CMK (cell line): ENCODE measurements around the gene DAP.
"Not testable (repeated sequence)": the region's sequence is repeated elsewhere in the genome, so short reads cannot be mapped to it uniquely, and the experiment has no call there.

Experiments
- DNase-seq: peaks from one replicate; pipeline ENCODE4 v3.0.0-alpha.2; 2010; ENCODE audit warnings: low read depth

Gene DAP

GRCh38 chr5:10761185-10761932 is at the start of gene DAP:
Gene DAP (minus strand): TSS chr5:10761234. CDS start chr5:10761068, 166 bp downstream.
- peak; percentile 79 for DNase-seq

GRCh38 chr5:10808347-10809226 is 47.6 kb upstream of the DAP start:
- DNase-seq, result no peak

- DNase-seq, result no peak
Measured at GRCh38 chr5:10801931-10802666, 41.1 kb upstream of the DAP start.

DNA sequence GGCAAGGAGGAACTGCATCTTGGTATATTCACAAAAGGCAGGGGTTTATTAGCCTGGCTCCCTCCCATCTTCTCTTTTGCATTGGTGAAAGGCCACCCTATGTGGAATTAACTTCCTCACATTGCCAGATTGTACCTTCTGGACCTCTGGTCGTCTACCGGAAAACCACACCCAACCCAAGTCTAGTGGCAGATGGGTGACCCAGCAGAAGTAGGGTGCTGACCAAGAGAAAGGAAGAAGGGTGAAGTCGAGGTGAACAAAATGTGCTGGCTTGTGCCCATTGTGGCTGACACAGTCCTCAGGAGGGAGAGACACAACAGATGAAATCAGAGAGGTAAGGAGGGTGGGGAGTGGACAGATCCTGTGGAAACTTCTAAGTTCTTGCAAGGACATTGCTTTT is 39.8 kb upstream of the DAP start:
- DNase-seq, result no peak

DNA sequence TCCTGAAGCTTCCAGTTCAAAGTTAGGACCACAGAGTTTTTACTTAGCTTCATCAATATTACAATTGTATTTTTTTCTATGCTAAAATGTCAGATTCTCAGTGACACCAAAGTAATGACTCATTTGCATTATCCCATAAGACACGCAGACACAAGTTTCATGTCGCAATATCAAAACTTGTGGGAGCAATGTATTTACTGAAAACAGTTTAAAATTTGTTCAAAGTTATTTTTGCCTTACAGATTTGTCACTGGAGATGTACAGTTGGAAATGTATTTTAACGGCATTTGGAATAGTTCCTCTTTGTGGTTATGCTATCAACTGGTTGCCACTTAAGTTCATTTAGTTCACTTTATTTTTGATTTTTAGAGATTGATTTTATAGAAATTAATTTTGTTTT is 36.2 kb upstream of the DAP start:
- DNase-seq, result no peak

DNA sequence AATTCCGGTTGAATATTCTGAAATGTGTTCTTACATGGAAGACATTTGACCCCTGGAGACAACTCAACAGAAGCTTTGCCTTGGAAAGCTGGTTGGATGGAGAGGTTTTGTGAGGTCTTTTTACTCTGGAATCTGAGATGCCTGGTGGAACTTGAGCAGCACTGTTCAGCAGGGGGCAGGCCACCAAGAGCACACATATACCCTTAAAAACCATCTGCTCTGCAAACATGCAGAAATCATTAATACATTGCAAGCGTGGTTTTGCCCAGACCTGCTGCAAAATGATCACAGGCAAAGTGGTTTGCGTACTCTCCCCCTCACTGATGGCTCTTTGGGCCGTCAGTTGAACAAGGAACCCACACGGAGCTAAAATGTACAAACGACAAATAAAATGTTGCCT is 32.8 kb upstream of the DAP start:
- no peak for DNase-seq

- DNase-seq, result no peak
Measured at GRCh38 chr5:10792336-10792735, 31.3 kb upstream of the DAP start.

DNA sequence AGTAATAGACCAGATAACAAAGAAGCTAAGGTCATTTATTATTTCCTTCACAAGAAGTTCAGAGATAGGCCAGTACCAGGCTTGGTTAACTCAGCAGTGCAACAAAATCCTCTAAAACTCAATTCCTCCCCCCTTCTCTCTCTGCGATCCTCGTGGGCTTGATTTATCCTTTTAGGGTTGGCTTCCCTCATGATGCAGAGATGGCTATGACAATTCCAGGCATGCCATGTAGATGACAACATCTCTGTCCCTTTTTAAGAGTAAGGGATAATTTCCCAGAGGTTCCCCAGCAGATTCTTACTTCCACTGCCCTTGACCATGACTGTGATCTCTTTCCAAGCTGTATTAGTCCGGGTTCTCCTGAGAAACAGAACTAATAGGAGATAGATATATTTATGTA is 28.7 kb upstream of the DAP start:
- DNase-seq, result no peak

- no peak for DNase-seq
Measured at GRCh38 chr5:10789021-10789420, 28.0 kb upstream of the DAP start.

DNA sequence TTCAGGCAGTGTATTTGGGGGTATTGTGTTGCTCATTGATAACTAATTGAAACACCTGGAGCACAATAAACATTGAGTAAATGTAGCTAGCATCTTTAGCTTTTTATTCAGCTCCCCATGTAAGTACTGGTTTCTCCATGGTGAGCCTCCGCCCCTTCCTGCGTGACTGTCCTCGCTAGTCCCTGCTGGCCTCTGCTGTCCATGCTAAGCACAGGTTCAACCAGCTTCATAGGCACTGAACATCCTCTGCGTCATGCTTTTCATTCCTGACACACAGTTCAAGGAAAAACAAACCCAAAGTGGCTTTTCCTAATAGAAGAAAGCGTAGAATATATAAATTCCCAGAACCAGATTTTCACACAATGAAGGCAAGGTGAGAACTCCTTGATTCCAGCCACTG is 27.3 kb upstream of the DAP start:
- DNase-seq, result no peak

DNA sequence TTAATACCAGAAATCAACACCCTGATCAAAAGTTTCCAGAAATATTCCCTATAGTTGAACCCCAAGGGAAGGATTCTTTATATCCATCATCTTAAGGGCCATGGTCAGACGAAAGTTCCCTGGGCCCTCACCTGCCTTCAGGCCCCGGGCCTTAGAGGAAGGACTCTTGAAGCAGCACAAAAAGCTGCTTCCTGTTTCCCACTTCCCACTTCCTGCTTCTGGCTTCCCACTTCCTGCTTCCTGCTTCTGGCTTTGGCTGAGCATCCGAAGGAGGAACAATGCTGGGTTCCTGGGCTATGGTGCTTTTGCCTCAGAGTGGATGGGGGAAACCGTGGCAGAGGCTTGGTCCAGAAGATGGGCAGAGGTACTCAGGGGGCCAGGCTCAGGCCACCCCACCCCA is 25.8 kb upstream of the DAP start:
- DNase-seq, result no peak

DNA sequence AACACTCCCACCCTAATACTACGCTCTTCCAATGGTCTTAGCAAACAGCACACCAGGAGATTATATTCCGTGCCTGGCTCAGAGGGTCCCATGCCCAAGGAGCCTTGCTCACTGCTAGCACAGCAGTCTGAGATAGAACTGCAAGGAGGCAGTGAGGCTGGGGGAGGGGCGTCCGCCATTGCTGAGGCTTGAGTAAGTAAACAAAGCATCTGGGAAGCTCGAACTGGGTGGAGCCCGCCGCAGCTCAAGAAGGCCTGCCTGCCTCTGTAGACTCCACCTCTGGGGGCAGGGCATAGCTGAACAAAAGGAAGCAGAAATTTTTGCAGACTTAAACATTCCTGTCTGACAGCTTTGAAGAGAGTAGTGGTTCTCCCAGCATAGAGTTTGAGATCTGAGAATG is 19.2 kb upstream of the DAP start:
- DNase-seq, result not testable (repeated sequence)

GRCh38 chr5:10779592-10779991 is 18.6 kb upstream of the DAP start:
- no peak for DNase-seq

- DNase-seq, result no peak
Measured at GRCh38 chr5:10778179-10778910, 17.3 kb upstream of the DAP start.

- no peak for DNase-seq
Measured at GRCh38 chr5:10775646-10776045, 14.6 kb upstream of the DAP start.

DNA sequence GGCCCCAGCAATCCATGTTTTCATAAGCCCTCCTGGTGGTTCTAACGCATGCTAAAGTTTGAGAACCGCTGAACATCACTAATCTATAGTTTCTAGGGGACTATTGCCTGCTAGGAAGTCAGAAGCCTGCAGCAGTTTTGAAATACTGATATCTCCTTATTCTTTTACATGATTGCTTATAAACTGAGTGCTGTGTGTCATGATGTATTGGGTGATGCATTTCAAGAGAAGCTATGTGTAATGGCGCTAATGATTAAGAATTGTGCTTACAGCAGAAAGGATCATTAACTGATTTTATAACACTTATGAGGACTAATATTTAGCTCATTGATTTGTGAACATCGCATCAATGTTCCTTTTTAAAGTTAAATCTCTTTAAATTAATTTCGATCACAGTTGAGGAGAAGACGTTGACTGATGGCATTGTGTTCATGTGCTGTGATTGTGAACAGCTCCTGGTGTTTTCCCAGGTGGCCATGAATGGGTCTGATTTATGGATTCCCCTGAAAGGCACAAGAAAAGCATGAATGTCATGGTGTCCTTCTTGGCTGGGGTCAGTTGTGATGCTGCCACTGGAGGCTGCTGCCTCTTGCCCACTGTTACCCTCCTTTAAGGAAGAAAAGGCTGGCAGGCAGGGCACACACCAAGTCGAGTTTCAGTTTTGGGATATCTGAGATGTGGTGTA is 12.0 kb upstream of the DAP start:
- no peak for DNase-seq

GRCh38 chr5:10768328-10768899 is 7.4 kb upstream of the DAP start:
- DNase-seq, result no peak

GRCh38 chr5:10762776-10763500 is 1.9 kb upstream of the DAP start:
- no peak for DNase-seq

DNA sequence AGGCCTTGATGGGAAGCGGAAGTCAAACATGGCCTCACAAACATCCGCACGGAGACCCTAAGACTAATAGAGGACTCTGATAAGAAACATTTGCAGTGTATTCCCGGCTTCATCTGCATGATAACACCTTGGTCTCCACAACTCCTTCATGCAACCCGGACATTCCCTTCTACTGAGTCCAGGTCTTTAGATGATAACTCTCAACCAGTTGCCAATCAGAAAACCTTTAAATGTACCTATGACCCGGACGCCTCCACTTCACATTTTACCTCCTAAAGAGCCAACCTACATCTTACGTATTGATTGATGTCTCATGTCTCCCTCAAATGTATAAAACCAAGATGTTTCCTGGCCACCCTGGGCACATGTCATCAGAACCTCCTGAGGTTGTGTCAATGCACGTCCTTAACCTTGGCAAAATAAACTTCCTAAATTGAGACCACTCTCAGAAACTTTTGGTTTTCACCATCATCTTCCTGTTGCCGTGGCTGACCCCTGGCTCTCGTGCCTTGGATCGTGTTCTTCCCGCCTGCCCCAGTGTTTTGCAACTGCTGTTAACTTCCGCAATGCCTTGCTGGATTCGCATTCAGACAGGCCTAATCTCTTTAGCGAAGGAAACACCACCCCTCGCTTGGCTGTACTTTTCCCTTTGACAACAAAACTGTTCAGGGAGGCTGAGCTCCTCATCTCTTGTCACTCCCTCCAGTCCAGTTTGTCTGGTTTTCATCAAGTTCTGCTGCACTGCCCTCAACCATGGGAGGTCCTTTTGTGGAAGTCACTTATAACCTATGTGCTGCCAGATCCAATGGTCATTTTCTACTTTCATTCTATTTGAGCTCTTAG is 1.1 kb upstream of the DAP start:
- DNase-seq, result peak; percentile 90

GRCh38 chr5:10760921-10761184 is 181 bp downstream of the DAP start:
- no peak for DNase-seq
